HepG2 (cell line): ENCODE data around the gene SPATA25. TPM values are rescaled to one million over a fixed set of nuclear protein-coding genes. Genes with fewer than 3 reads are reported as not detected.

ENCODE experiments used
- ATM ChIP-seq: fragments of 450-650 bp; IDR thresholded peaks from 2 replicates; pipeline ENCODE4 v1.7.1; 2017; ENCODE audit warnings: mild to moderate bottlenecking, borderline replicate concordance
- CC2D1A ChIP-seq: sonication (generic); formaldehyde crosslinking; IDR thresholded peaks from 2 replicates; pipeline ENCODE4 v1.8.1; 2023; ENCODE audit warnings: mild to moderate bottlenecking, missing genetic modification reagents
- E2F1 ChIP-seq: sonication (generic); formaldehyde crosslinking; IDR thresholded peaks from 2 replicates; pipeline ENCODE4 v1.5.0; 2020; ENCODE audit warnings: missing genetic modification reagents
- HCFC1 ChIP-seq: fragments of 150-350 bp; IDR thresholded peaks from 2 replicates; pipeline ENCODE4 v1.6.1; 2014; ENCODE audit warnings: low read depth, low read length
- HDAC1 ChIP-seq: sonication (generic); formaldehyde crosslinking; IDR thresholded peaks from 2 replicates; pipeline ENCODE4 v1.5.1; 2020; ENCODE audit warnings: mild to moderate bottlenecking, missing genetic modification reagents
- KLF16 ChIP-seq, 2 experiments: sonication (generic) in 1 of 2; formaldehyde crosslinking in 1 of 2; IDR thresholded peaks; 2 replicates each; pipeline versions ENCODE4 v1.6.1 to v1.8.0; 2016 to 2023; ENCODE audit warnings: missing genetic modification reagents in 2 of 2, missing compliant biosample characterization in 1 of 2
- MBNL3 ChIP-seq: fragments of 250-450 bp; sonication (Bioruptor Pico); conservative IDR thresholded peaks from 2 replicates; pipeline ENCODE4 v1.8.0; 2022; ENCODE audit warnings: mild to moderate bottlenecking, inconsistent platforms
- MIER2 ChIP-seq: IDR thresholded peaks from 2 replicates; pipeline ENCODE4 v1.6.1; 2016; ENCODE audit warnings: missing biosample characterization, missing genetic modification reagents
- MNT ChIP-seq: fragments of 450-650 bp; IDR thresholded peaks from 2 replicates; pipeline ENCODE4 v1.6.1; 2016
- PHF8 ChIP-seq: sonication (generic); formaldehyde crosslinking; IDR thresholded peaks from 2 replicates; pipeline ENCODE4 v1.5.0; 2020; ENCODE audit warnings: missing genetic modification reagents
- PRDM4 ChIP-seq: sonication (generic); formaldehyde crosslinking; IDR thresholded peaks from 2 replicates; pipeline ENCODE4 v1.9.0; 2021; ENCODE audit warnings: missing genetic modification reagents, borderline replicate concordance
- SAFB2 ChIP-seq: sonication (generic); formaldehyde crosslinking; IDR thresholded peaks from 2 replicates; pipeline ENCODE4 v1.5.1; 2020; ENCODE audit warnings: missing genetic modification reagents, low read depth, mild to moderate bottlenecking, borderline replicate concordance
- SETDB1 ChIP-seq: sonication (generic); formaldehyde crosslinking; IDR thresholded peaks from 2 replicates; pipeline ENCODE4 v1.5.1; 2020; ENCODE audit warnings: missing genetic modification reagents, mild to moderate bottlenecking, borderline replicate concordance
- TAF15 ChIP-seq: fragments of 200-400 bp; formaldehyde crosslinking; IDR thresholded peaks from one replicate; pipeline ENCODE4 v1.6.1; 2018; ENCODE audit warnings: mild to moderate bottlenecking, low read depth, low read length; ENCODE audit not compliant: poor library complexity, severe bottlenecking
- TBL1XR1 ChIP-seq: fragments of 150-350 bp; IDR thresholded peaks from 2 replicates; pipeline ENCODE4 v1.6.1; 2014; ENCODE audit warnings: borderline replicate concordance, low read length; ENCODE audit not compliant: partially characterized antibody
- TRIM24 ChIP-seq: sonication (generic); formaldehyde crosslinking; IDR thresholded peaks from 2 replicates; pipeline ENCODE4 v1.8.0; 2022; ENCODE audit warnings: mild to moderate bottlenecking, missing genetic modification reagents
- ZNF138 ChIP-seq: sonication (generic); formaldehyde crosslinking; IDR thresholded peaks from 2 replicates; pipeline ENCODE4 v1.5.0; 2020; ENCODE audit warnings: mild to moderate bottlenecking, low read depth, missing genetic modification reagents
- ZNF296 ChIP-seq: sonication (generic); formaldehyde crosslinking; conservative IDR thresholded peaks from 2 replicates; pipeline ENCODE4 v1.5.0; 2020; ENCODE audit warnings: mild to moderate bottlenecking, missing genetic modification reagents
- polyA plus RNA-seq, 8 experiments: library from polyadenylated mRNA; depleted of rRNA in 3 of 8; stranded (reverse) in 7 of 8; unstranded in 1 of 8; fragments of >200 nt; fragmentation: Illumina TruSeq in 4 of 8; extraction: Trizol in 4 of 8; gene quantifications; 2 replicates each; pipeline versions ENCODE4 v1.2.1 to v1.2.3, GENCODE V29; 2011 to 2016; ENCODE audit warnings: low read depth in 4 of 8, missing spikeins in 1 of 8, mixed read lengths in 1 of 8; ENCODE audit not compliant: insufficient read depth in 1 of 8
- total RNA-seq, 5 experiments: library from RNA; depleted of rRNA; stranded (reverse); fragments of >200 nt; fragmentation: Illumina TruSeq; extraction: Trizol; gene quantifications; 2 replicates each; pipeline ENCODE4 v1.2.3, GENCODE V29; 2016; ENCODE audit warnings: low read depth in 1 of 5
- TF ChIP-seq, protein P1 (sequence below): sonication (generic); formaldehyde crosslinking; IDR thresholded peaks from 2 replicates; pipeline ENCODE4 v1.4.0; 2020; ENCODE audit warnings: missing genetic modification reagents, borderline replicate concordance

The SPATA25 gene
- total and polyA plus RNA-seq, 2 of the 13 experiments (the other 11 are each of a cell fraction or from before 2014, with no cell fraction given): 4.8 to 7.6 TPM

- 0 out of 2 replicates have a peak, but pooled peaks have one; percentile 59 for TF ChIP-seq ZNF138 (CRISPR knock-in tag)
- TF ChIP-seq SAFB2 (CRISPR knock-in tag): no peak
- peak; percentile 65; the same call in 1 of the 2 replicates for TF ChIP-seq MIER2
- TF ChIP-seq PHF8 (CRISPR knock-in tag): no peak
- TF ChIP-seq E2F1 (CRISPR knock-in tag): no peak
- TF ChIP-seq TBL1XR1: no peak
- TF ChIP-seq HDAC1 (CRISPR knock-in tag): peak; percentile 59; the same call in 1 of the 2 replicates
- no peak for TF ChIP-seq MNT
- no peak for TF ChIP-seq ATM
- TF ChIP-seq, protein P1, sequence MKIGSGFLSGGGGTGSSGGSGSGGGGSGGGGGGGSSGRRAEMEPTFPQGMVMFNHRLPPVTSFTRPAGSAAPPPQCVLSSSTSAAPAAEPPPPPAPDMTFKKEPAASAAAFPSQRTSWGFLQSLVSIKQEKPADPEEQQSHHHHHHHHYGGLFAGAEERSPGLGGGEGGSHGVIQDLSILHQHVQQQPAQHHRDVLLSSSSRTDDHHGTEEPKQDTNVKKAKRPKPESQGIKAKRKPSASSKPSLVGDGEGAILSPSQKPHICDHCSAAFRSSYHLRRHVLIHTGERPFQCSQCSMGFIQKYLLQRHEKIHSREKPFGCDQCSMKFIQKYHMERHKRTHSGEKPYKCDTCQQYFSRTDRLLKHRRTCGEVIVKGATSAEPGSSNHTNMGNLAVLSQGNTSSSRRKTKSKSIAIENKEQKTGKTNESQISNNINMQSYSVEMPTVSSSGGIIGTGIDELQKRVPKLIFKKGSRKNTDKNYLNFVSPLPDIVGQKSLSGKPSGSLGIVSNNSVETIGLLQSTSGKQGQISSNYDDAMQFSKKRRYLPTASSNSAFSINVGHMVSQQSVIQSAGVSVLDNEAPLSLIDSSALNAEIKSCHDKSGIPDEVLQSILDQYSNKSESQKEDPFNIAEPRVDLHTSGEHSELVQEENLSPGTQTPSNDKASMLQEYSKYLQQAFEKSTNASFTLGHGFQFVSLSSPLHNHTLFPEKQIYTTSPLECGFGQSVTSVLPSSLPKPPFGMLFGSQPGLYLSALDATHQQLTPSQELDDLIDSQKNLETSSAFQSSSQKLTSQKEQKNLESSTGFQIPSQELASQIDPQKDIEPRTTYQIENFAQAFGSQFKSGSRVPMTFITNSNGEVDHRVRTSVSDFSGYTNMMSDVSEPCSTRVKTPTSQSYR (CRISPR knock-in tag): peak; percentile 76; the same call in 1 of the 2 replicates
- TF ChIP-seq PRDM4 (CRISPR knock-in tag): no peak
- TF ChIP-seq TAF15: no peak
- no peak for TF ChIP-seq SETDB1 (CRISPR knock-in tag)
- TF ChIP-seq MBNL3: no peak
- TF ChIP-seq ZNF296 (CRISPR knock-in tag): no peak
- TF ChIP-seq KLF16 (CRISPR knock-in tag; IDR thresholded peaks at IDR 0.05): peak in 1 of 2 experiments; percentile 83; a peak in 2 of 4 replicates
- TF ChIP-seq CC2D1A: no peak
- TF ChIP-seq TRIM24 (CRISPR knock-in tag): no peak
- no peak for TF ChIP-seq HCFC1
These were observed 46.0 kb upstream of the SPATA25 start (continued) for GRCh38 chr20:45933266-45934045.
